ENCODE results near the gene CDK14.

CDK14 gene

GRCh38 chr7:91033574-91033973, 437.5 kb downstream of the CDK14 start:
- DNase-seq: no peak

- no peak for DNase-seq
Observed at GRCh38 chr7:91034459-91035368, 438.6 kb downstream of the CDK14 start.

- DNase-seq: no peak
Observed at GRCh38 chr7:91039033-91039432, 442.9 kb downstream of the CDK14 start.

- no peak for DNase-seq
Observed at GRCh38 chr7:91041141-91041540, 445.0 kb downstream of the CDK14 start.

- no peak for DNase-seq
Observed at GRCh38 chr7:91041901-91042484, 445.9 kb downstream of the CDK14 start.

- no peak for DNase-seq
Observed at GRCh38 chr7:91043186-91043585, 447.1 kb downstream of the CDK14 start.

GRCh38 chr7:91043924-91044645, 448.0 kb downstream of the CDK14 start:
- no peak for DNase-seq

- DNase-seq: no peak
Observed at GRCh38 chr7:91045606-91046005, 449.5 kb downstream of the CDK14 start.

- DNase-seq: no peak
Observed at GRCh38 chr7:91046322-91047089, 450.4 kb downstream of the CDK14 start.

GRCh38 chr7:91047636-91048035, 451.5 kb downstream of the CDK14 start:
- DNase-seq: no peak

- DNase-seq: no peak
Observed at GRCh38 chr7:91050677-91051076, 454.6 kb downstream of the CDK14 start.

GRCh38 chr7:91051966-91052365, 455.8 kb downstream of the CDK14 start:
- no peak for DNase-seq

GRCh38 chr7:91054374-91054773, 458.3 kb downstream of the CDK14 start:
- no peak for DNase-seq

GRCh38 chr7:91055219-91055618, 459.1 kb downstream of the CDK14 start:
- DNase-seq: no peak

GRCh38 chr7:91062713-91063112, 466.6 kb downstream of the CDK14 start:
- no peak for DNase-seq

GRCh38 chr7:91064052-91064451, 467.9 kb downstream of the CDK14 start:
- no peak for DNase-seq

- no peak for DNase-seq
Observed at GRCh38 chr7:91064938-91065337, 468.8 kb downstream of the CDK14 start.

- no peak for DNase-seq
Observed at GRCh38 chr7:91066627-91067026, 470.5 kb downstream of the CDK14 start.

- no peak for DNase-seq
Observed at GRCh38 chr7:91067242-91067641, 471.1 kb downstream of the CDK14 start.

GRCh38 chr7:91068136-91068795, 472.1 kb downstream of the CDK14 start:
- DNase-seq: no peak

GRCh38 chr7:91069146-91069545, 473.0 kb downstream of the CDK14 start:
- DNase-seq: no peak

GRCh38 chr7:91079487-91079886, 483.4 kb downstream of the CDK14 start:
- no peak for DNase-seq

Data from GF-D8 (cell line).